ENCODE measurements around the gene ZNF423.

Gene ZNF423

DNA sequence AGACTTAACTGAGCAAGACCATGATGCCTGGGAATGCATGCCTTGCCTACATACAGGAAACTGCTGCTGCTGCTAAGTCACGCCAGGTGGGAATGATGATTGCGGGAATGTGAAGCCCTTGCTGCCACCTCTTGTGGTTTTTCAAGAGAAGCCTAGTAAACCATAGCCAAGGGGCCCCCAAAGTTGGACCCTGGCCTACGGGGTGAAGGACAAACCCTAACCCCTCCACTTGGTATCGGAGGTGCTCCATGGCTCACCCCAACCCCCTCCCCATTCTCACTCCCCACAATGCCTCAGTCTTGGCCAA is 233.9 kb downstream of the ZNF423 start:
- no peak overlapping the region for H3K27ac ChIP-seq (ENCODE audit: low read depth, low read length)
- no peaks in the 10 kb centered on the region for H3K27me3 ChIP-seq (ENCODE audit: control insufficient read depth, insufficient read depth, low read length)
- H3K36me3 ChIP-seq (ENCODE audit: control insufficient read depth, insufficient read depth, low read length) = peaks cover 11% of the 10 kb centered on the region
- no peaks in the 10 kb centered on the region for H3K9me3 ChIP-seq (ENCODE audit: control insufficient read depth, insufficient read depth, low read length)
- H3K4me3 ChIP-seq (ENCODE audit: low read depth, low read length) = no peak overlapping the region
- no peak overlapping the region for H3K9ac ChIP-seq (ENCODE audit: low read depth, low read length)
- H3K4me1 ChIP-seq (ENCODE audit: control insufficient read depth, insufficient read depth, low read length) = peaks cover 16% of the 10 kb centered on the region

GRCh38 chr16:49621241-49622083 is 234.4 kb downstream of the ZNF423 start:
- H3K4me1 ChIP-seq (ENCODE audit: control insufficient read depth, insufficient read depth, low read length) = peaks cover 16% of the 10 kb centered on the region
- H3K36me3 ChIP-seq (ENCODE audit: control insufficient read depth, insufficient read depth, low read length) = peaks cover 11% of the 10 kb centered on the region
- H3K4me3 ChIP-seq (ENCODE audit: low read depth, low read length) = no peak overlapping the region
- peak overlapping the region; percentile 53 for H3K27ac ChIP-seq (ENCODE audit: low read depth, low read length)
- no peaks in the 10 kb centered on the region for H3K27me3 ChIP-seq (ENCODE audit: control insufficient read depth, insufficient read depth, low read length)
- H3K9ac ChIP-seq (ENCODE audit: low read depth, low read length) = 0 out of 2 replicates have a peak overlapping the region, but pooled peaks have one; percentile 24
- H3K9me3 ChIP-seq (ENCODE audit: control insufficient read depth, insufficient read depth, low read length) = no peaks in the 10 kb centered on the region

- H3K27ac ChIP-seq (ENCODE audit: low read depth, low read length) = peak overlapping the region; percentile 53
- H3K9ac ChIP-seq (ENCODE audit: low read depth, low read length) = 0 out of 2 replicates have a peak overlapping the region, but pooled peaks have one; percentile 24
- H3K4me1 ChIP-seq (ENCODE audit: control insufficient read depth, insufficient read depth, low read length) = peaks cover 16% of the 10 kb centered on the region
- H3K9me3 ChIP-seq (ENCODE audit: control insufficient read depth, insufficient read depth, low read length) = no peaks in the 10 kb centered on the region
- H3K4me3 ChIP-seq (ENCODE audit: low read depth, low read length) = no peak overlapping the region
- peaks cover 6% of the 10 kb centered on the region for H3K36me3 ChIP-seq (ENCODE audit: control insufficient read depth, insufficient read depth, low read length)
- H3K27me3 ChIP-seq (ENCODE audit: control insufficient read depth, insufficient read depth, low read length) = no peaks in the 10 kb centered on the region
Observed at GRCh38 chr16:49620869-49621240, 235.1 kb downstream of the ZNF423 start.

- Histone ChIP-seq H3K4me1 (ENCODE audit: control insufficient read depth, insufficient read depth, low read length) (peaks cover 16% of the 10 kb centered on the region), H3K9me3 (ENCODE audit: control insufficient read depth, insufficient read depth, low read length) (no peaks in the 10 kb centered on the region), H3K27me3 (ENCODE audit: control insufficient read depth, insufficient read depth, low read length) (no peaks in the 10 kb centered on the region), H3K36me3 (ENCODE audit: control insufficient read depth, insufficient read depth, low read length) (peaks cover under 1% of the 10 kb centered on the region; the same call in 1 of the 2 replicates), H3K27ac (ENCODE audit: low read depth, low read length) (peak overlapping the region; percentile 53), H3K9ac (ENCODE audit: low read depth, low read length) (no peak overlapping the region), H3K4me3 (ENCODE audit: low read depth, low read length) (no peak overlapping the region)
Observed at GRCh38 chr16:49620158-49620868, 235.6 kb downstream of the ZNF423 start.

DNA sequence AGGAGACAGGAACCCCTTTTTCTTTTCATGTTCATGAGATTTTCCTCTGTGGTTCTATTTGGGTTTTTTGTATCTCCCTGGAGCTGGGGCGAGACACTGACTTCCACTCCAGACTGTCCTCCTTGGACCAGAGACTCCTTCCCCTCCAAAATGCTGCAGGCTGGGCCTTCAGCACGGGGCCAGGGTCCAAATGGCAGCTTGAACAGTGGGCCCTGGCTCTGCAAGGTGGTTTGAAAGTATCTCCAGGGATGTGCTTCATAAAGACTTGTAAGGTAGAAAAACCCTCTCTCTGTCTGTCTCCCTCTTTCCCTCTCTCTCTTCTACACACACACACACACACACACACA is 236.1 kb downstream of the ZNF423 start:
- Histone ChIP-seq H3K36me3 (ENCODE audit: control insufficient read depth, insufficient read depth, low read length) (no peaks in the 10 kb centered on the region), H3K27ac (ENCODE audit: low read depth, low read length) (no peak overlapping the region), H3K4me3 (ENCODE audit: low read depth, low read length) (no peak overlapping the region), H3K9ac (ENCODE audit: low read depth, low read length) (no peak overlapping the region), H3K9me3 (ENCODE audit: control insufficient read depth, insufficient read depth, low read length) (no peaks in the 10 kb centered on the region), H3K27me3 (ENCODE audit: control insufficient read depth, insufficient read depth, low read length) (no peaks in the 10 kb centered on the region), H3K4me1 (ENCODE audit: control insufficient read depth, insufficient read depth, low read length) (peaks cover 16% of the 10 kb centered on the region)

DNA sequence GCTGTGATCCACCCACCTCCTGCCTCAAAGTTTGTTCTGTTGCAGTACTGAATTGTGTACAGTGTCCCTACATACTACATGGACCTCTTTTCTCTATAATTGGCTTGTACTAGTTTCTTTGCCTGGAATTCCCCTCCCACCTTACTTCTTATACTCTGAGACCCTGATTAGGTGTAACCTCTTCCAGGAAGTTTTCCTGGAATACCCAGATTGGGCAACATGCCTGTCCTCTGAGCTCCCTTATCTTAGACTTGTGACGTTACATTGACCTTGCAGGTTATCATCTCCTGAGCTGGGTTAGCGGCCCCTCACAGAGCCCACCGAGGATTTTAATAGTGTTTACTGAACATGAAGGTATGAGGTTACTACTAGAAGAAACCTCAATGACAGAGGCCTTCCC is 237.0 kb downstream of the ZNF423 start:
- H3K36me3 ChIP-seq (ENCODE audit: control insufficient read depth, insufficient read depth, low read length) = no peaks in the 10 kb centered on the region
- no peaks in the 10 kb centered on the region for H3K27me3 ChIP-seq (ENCODE audit: control insufficient read depth, insufficient read depth, low read length)
- peaks cover 16% of the 10 kb centered on the region for H3K4me1 ChIP-seq (ENCODE audit: control insufficient read depth, insufficient read depth, low read length)
- H3K27ac ChIP-seq (ENCODE audit: low read depth, low read length) = no peak overlapping the region
- H3K9ac ChIP-seq (ENCODE audit: low read depth, low read length) = no peak overlapping the region
- no peaks in the 10 kb centered on the region for H3K9me3 ChIP-seq (ENCODE audit: control insufficient read depth, insufficient read depth, low read length)
- H3K4me3 ChIP-seq (ENCODE audit: low read depth, low read length) = no peak overlapping the region

- Histone ChIP-seq H3K27me3 (ENCODE audit: control insufficient read depth, insufficient read depth, low read length) (no peaks in the 10 kb centered on the region), H3K27ac (ENCODE audit: low read depth, low read length) (no peak overlapping the region), H3K9ac (ENCODE audit: low read depth, low read length) (no peak overlapping the region), H3K9me3 (ENCODE audit: control insufficient read depth, insufficient read depth, low read length) (no peaks in the 10 kb centered on the region), H3K36me3 (ENCODE audit: control insufficient read depth, insufficient read depth, low read length) (no peaks in the 10 kb centered on the region), H3K4me3 (ENCODE audit: low read depth, low read length) (no peak overlapping the region), H3K4me1 (ENCODE audit: control insufficient read depth, insufficient read depth, low read length) (peaks cover 16% of the 10 kb centered on the region)
Observed at GRCh38 chr16:49617710-49618330, 238.1 kb downstream of the ZNF423 start.

- no peaks in the 10 kb centered on the region for H3K36me3 ChIP-seq (ENCODE audit: control insufficient read depth, insufficient read depth, low read length)
- no peaks in the 10 kb centered on the region for H3K9me3 ChIP-seq (ENCODE audit: control insufficient read depth, insufficient read depth, low read length)
- H3K27me3 ChIP-seq (ENCODE audit: control insufficient read depth, insufficient read depth, low read length) = no peaks in the 10 kb centered on the region
- no peak overlapping the region for H3K9ac ChIP-seq (ENCODE audit: low read depth, low read length)
- H3K4me3 ChIP-seq (ENCODE audit: low read depth, low read length) = no peak overlapping the region
- peaks cover 16% of the 10 kb centered on the region for H3K4me1 ChIP-seq (ENCODE audit: control insufficient read depth, insufficient read depth, low read length)
- H3K27ac ChIP-seq (ENCODE audit: low read depth, low read length) = no peak overlapping the region
Observed at GRCh38 chr16:49617016-49617629, 238.8 kb downstream of the ZNF423 start.

DNA sequence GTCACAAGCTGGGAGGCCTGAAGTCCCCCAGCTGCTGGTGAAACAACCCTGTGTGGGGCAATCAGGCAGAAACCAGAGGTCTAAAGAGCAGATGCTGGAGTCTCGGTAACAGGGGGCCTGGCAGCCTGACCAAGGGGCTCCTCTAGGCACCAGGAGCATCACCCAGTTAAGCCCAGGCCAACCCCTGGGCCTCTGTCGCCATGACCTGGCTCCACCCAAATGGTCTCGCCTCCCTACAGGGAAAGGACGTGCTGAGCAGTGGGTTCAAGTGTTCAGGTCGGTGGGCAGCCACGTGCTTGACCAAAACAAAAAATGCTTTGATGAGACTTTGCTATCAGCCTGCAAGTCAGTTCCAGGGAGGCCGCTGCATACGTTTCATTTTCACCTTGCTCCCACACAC is 240.3 kb downstream of the ZNF423 start:
- Histone ChIP-seq H3K36me3 (ENCODE audit: control insufficient read depth, insufficient read depth, low read length) (no peaks in the 10 kb centered on the region), H3K4me1 (ENCODE audit: control insufficient read depth, insufficient read depth, low read length) (0 out of 2 replicates have a peak, but pooled peaks cover 5% of the 10 kb centered on the region), H3K27me3 (ENCODE audit: control insufficient read depth, insufficient read depth, low read length) (no peaks in the 10 kb centered on the region), H3K27ac (ENCODE audit: low read depth, low read length) (no peak overlapping the region), H3K4me3 (ENCODE audit: low read depth, low read length) (no peak overlapping the region), H3K9me3 (ENCODE audit: control insufficient read depth, insufficient read depth, low read length) (no peaks in the 10 kb centered on the region), H3K9ac (ENCODE audit: low read depth, low read length) (no peak overlapping the region)

DNA sequence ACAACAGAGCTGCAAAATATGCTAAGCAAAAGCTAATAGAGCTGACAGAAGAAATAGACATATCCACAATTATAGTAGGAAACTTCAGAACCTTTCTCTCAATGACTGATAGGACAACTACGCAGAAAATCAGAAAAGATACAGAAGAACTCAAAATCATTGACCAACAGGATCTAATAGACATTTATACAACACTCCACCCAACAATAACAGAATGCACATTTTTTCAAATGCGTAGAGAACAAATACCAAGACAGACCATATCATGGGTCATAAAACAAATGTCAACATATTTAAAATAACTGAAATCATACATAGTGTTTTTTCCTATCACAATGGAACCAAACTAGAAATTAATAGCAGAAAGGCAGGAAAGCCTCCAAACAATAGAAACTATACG is 244.9 kb downstream of the ZNF423 start:
- Histone ChIP-seq H3K27ac (ENCODE audit: low read depth, low read length) (no peak overlapping the region), H3K4me1 (ENCODE audit: control insufficient read depth, insufficient read depth, low read length) (peaks cover 15% of the 10 kb centered on the region), H3K36me3 (ENCODE audit: control insufficient read depth, insufficient read depth, low read length) (no peaks in the 10 kb centered on the region), H3K4me3 (ENCODE audit: low read depth, low read length) (no peak overlapping the region), H3K9me3 (ENCODE audit: control insufficient read depth, insufficient read depth, low read length) (no peaks in the 10 kb centered on the region), H3K9ac (ENCODE audit: low read depth, low read length) (no peak overlapping the region), H3K27me3 (ENCODE audit: control insufficient read depth, insufficient read depth, low read length) (no peaks in the 10 kb centered on the region)

GRCh38 chr16:49608779-49609178 is 247.1 kb downstream of the ZNF423 start:
- H3K27ac ChIP-seq (ENCODE audit: low read depth, low read length) = no peak overlapping the region
- H3K36me3 ChIP-seq (ENCODE audit: control insufficient read depth, insufficient read depth, low read length) = no peaks in the 10 kb centered on the region
- peaks cover 15% of the 10 kb centered on the region for H3K4me1 ChIP-seq (ENCODE audit: control insufficient read depth, insufficient read depth, low read length)
- no peak overlapping the region for H3K4me3 ChIP-seq (ENCODE audit: low read depth, low read length)
- H3K27me3 ChIP-seq (ENCODE audit: control insufficient read depth, insufficient read depth, low read length) = no peaks in the 10 kb centered on the region
- no peaks in the 10 kb centered on the region for H3K9me3 ChIP-seq (ENCODE audit: control insufficient read depth, insufficient read depth, low read length)
- H3K9ac ChIP-seq (ENCODE audit: low read depth, low read length) = no peak overlapping the region

Data from HUES48 (cell line).